ENCODE results near the gene PSMA7.

DNA sequence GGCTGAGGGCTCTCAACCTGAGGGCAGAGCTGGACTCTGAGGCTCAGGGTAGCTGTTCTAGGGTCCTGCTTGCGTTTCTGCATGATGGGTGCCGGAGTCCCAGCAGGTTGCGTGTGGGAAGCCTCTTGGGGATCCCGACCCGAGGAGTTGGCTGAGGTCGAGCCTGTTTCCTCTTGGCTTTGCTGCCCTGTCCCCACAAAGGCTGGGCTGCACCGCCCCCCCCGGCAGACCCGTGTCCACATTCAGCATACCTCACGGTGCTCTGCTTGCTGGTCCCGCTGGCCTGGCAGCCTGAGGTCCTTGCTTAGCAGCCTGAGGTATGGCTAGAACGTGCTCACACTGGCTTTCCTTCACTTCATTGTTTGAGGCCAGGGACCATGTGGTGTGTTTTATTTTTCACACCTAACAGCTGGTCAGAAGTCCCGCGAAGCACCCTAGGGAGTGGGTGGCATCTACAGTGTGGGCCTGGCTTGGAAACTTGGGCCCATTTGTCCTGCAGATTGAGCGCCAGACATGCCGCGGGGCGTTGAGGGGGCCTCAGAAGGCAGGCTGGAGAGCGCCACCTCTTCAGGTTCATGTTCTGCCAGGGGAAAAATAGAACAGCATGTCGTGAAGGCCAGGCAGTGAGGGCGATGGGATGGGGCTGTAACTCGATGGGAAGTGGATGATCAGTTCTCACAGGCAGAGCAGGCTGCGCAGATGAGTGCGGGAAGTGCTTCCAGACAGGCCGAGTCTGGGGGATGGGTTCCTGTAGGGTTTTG lies 11.5 kb downstream of the PSMA7 start:
- TF ChIP-seq POLR2A (IDR thresholded peaks at IDR 0.05; ENCODE audit: low read length) (no peak), GATA1 (IDR thresholded peaks at IDR 0.05; ENCODE audit: low read depth, low read length) (no peak)

All from erythroblast (primary cell).